ENCODE data around the gene SPEF2. TPM values are rescaled to one million over a fixed set of nuclear protein-coding genes. Genes with fewer than 3 reads are reported as not detected.

The SPEF2 gene
- total and polyA plus RNA-seq, 9 of the 15 experiments (the other 6 are each of a cell fraction or from before 2014, with no cell fraction given) = 0.11 to 0.62 (median 0.20) TPM; not detected in 2

DNA sequence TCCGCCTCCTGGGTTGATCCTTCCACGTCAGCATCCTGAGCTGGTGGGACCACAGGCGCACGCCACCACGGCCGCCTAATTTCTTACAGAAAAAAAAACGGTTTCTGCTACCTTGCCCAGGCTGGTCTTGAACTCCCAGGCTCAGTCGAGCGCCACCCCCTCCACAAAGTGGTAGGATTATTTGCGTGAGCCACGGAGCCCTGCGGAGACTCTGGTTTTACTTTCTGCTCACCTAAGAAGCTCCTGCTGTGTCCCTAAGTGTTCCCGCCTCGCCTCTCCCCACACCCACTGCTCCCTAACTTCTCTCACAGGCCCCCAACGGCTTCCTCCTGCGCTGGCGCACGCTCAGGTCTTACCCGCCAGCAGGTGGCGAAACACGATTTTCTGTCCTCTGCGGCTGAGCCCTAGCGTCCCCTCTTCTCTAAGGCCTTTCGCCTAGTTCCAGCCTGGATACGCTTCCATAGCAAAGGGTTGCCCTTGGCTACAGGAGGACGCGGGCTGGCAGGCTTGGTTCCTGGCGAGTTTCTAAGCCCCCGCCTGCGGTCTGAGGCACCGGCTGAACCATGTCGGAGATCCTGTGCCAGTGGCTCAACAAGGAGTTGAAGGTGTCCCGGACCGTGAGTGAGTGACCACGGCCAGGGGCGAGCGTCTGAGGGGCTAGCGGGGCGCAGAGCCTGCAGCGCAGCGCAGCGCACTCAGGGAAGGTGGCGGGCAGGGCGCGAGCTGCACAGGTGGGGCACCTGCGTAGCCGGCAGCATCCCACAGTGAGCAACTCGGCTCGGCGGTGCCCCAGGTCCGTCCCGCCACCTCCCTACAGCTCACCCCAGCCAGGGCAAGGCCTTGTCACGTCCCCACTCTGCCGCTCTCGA is at the start of gene SPEF2 (continued):
- TF ChIP-seq, protein P1, sequence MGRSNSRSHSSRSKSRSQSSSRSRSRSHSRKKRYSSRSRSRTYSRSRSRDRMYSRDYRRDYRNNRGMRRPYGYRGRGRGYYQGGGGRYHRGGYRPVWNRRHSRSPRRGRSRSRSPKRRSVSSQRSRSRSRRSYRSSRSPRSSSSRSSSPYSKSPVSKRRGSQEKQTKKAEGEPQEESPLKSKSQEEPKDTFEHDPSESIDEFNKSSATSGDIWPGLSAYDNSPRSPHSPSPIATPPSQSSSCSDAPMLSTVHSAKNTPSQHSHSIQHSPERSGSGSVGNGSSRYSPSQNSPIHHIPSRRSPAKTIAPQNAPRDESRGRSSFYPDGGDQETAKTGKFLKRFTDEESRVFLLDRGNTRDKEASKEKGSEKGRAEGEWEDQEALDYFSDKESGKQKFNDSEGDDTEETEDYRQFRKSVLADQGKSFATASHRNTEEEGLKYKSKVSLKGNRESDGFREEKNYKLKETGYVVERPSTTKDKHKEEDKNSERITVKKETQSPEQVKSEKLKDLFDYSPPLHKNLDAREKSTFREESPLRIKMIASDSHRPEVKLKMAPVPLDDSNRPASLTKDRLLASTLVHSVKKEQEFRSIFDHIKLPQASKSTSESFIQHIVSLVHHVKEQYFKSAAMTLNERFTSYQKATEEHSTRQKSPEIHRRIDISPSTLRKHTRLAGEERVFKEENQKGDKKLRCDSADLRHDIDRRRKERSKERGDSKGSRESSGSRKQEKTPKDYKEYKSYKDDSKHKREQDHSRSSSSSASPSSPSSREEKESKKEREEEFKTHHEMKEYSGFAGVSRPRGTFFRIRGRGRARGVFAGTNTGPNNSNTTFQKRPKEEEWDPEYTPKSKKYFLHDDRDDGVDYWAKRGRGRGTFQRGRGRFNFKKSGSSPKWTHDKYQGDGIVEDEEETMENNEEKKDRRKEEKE (IDR thresholded peaks at IDR 0.05; ENCODE audit: borderline replicate concordance in 1 of 2, control insufficient read depth in 1 of 2, low read depth in 2 of 2, low read length in 1 of 2) = no peak
- TF ChIP-seq MAZ (CRISPR knock-in tag; conservative IDR thresholded peaks at IDR 0.05 in 1 of 2, IDR thresholded peaks at IDR 0.05 in 1 of 2) (peak in 1 of 2 experiments; percentile 42; a peak in 1 of 4 replicates), ZNF561 (CRISPR knock-in tag; conservative IDR thresholded peaks at IDR 0.05) (no peak), PTRF (tag; IDR thresholded peaks at IDR 0.05) (no peak), RFX1 (IDR thresholded peaks at IDR 0.05) (peak; percentile 60), ZNF165 (CRISPR knock-in tag; IDR thresholded peaks at IDR 0.05; ENCODE audit: borderline replicate concordance) (no peak), PHF8 (IDR thresholded peaks at IDR 0.05; ENCODE audit: borderline replicate concordance, low read length) (peak; percentile 46; the same call in 1 of the 2 replicates)
